WTC11 (cell line): ENCODE measurements around the gene SYT7.

Experiments used
- ATF2 ChIP-seq: sonication (generic); formaldehyde crosslinking; IDR thresholded peaks from 2 replicates; pipeline ENCODE4 v1.8.1; 2022; ENCODE audit warnings: low read depth, missing genetic modification reagents, borderline replicate concordance
- CREB1 ChIP-seq: sonication (generic); formaldehyde crosslinking; IDR thresholded peaks from 2 replicates; pipeline ENCODE4 v1.8.0; 2023; ENCODE audit warnings: mild to moderate bottlenecking, missing genetic modification reagents
- CREM ChIP-seq: sonication (generic); formaldehyde crosslinking; IDR thresholded peaks from 2 replicates; pipeline ENCODE4 v1.8.1; 2022; ENCODE audit warnings: mild to moderate bottlenecking, missing genetic modification reagents, moderate library complexity
- CTCF ChIP-seq: fragments of 200-600 bp; IDR thresholded peaks from 2 replicates; pipeline ENCODE4 v1.8.0; 2022; ENCODE audit warnings: antibody characterized with exemption
- FOXP1 ChIP-seq: sonication (generic); formaldehyde crosslinking; IDR thresholded peaks from 2 replicates; pipeline ENCODE4 v1.8.0; 2022; ENCODE audit warnings: missing genetic modification reagents, mild to moderate bottlenecking, moderate library complexity, borderline replicate concordance
- JUN ChIP-seq: sonication (generic); formaldehyde crosslinking; IDR thresholded peaks from 2 replicates; pipeline ENCODE4 v1.8.0; 2023; ENCODE audit warnings: mild to moderate bottlenecking, missing genetic modification reagents
- MAX ChIP-seq: sonication (generic); formaldehyde crosslinking; IDR thresholded peaks from 2 replicates; pipeline ENCODE4 v1.8.0; 2022; ENCODE audit warnings: mild to moderate bottlenecking, missing genetic modification reagents
- NFYB ChIP-seq: sonication (generic); formaldehyde crosslinking; conservative IDR thresholded peaks from 2 replicates; pipeline ENCODE4 v1.8.0; 2022; ENCODE audit warnings: low read depth, missing genetic modification reagents
- PRDM15 ChIP-seq: sonication (generic); formaldehyde crosslinking; IDR thresholded peaks from 2 replicates; pipeline ENCODE4 v1.8.0; 2022; ENCODE audit warnings: missing genetic modification reagents
- TCF7 ChIP-seq: sonication (generic); formaldehyde crosslinking; IDR thresholded peaks from 2 replicates; pipeline ENCODE4 v1.8.0; 2022; ENCODE audit warnings: mild to moderate bottlenecking, low read depth, missing genetic modification reagents, moderate library complexity
- USF1 ChIP-seq: sonication (generic); formaldehyde crosslinking; IDR thresholded peaks from 2 replicates; pipeline ENCODE4 v1.8.0; 2022; ENCODE audit warnings: mild to moderate bottlenecking, missing genetic modification reagents
- ZNF281 ChIP-seq: sonication (generic); formaldehyde crosslinking; IDR thresholded peaks from 2 replicates; pipeline ENCODE4 v1.8.0; 2023; ENCODE audit warnings: mild to moderate bottlenecking, missing genetic modification reagents
- ZNF416 ChIP-seq: fragments of 250-450 bp; sonication (Bioruptor Pico); IDR thresholded peaks from 2 replicates; pipeline ENCODE4 v1.9.0; 2021; ENCODE audit warnings: mild to moderate bottlenecking, inconsistent platforms

GRCh38 chr11:61528114-61528513 lies 52.8 kb downstream of the SYT7 start:
- TF ChIP-seq ATF2 (CRISPR knock-in tag) (no peak), CREB1 (CRISPR knock-in tag) (no peak), CTCF (no peak), TCF7 (CRISPR knock-in tag) (no peak), ZNF281 (CRISPR knock-in tag) (no peak), USF1 (CRISPR knock-in tag) (no peak), PRDM15 (CRISPR knock-in tag) (no peak), NFYB (no peak), FOXP1 (CRISPR knock-in tag) (no peak), JUN (CRISPR knock-in tag) (no peak), ZNF416 (CRISPR knock-in tag) (no peak), MAX (CRISPR knock-in tag) (no peak), CREM (CRISPR knock-in tag) (no peak)
